Thymus (tissue), 11 donors: ENCODE measurements around the gene ETV6. TPM values are rescaled to one million over a fixed set of nuclear protein-coding genes. Genes with fewer than 3 reads are reported as not detected.

Source experiments
- DNase-seq, 9 donors: peaks; one replicate each; pipeline ENCODE4 v3.0.0-alpha.2; 2013; ENCODE audit warnings: low spot score in 9 of 9, low read depth in 6 of 9, missing footprints in 1 of 9
- H3K27ac ChIP-seq, 2 donors: one replicate each; pipeline ENCODE4 v1.5.1; 2013; ENCODE audit warnings: control low read depth in 1 of 2, low read depth in 1 of 2, low read length in 1 of 2, mild to moderate bottlenecking in 1 of 2, moderate library complexity in 1 of 2
- H3K27me3 ChIP-seq, 2 donors: one replicate each; pipeline ENCODE4 v1.5.1; 2013; ENCODE audit warnings: low read length in 1 of 2; ENCODE audit not compliant: control insufficient read depth in 2 of 2, insufficient read depth in 1 of 2
- H3K36me3 ChIP-seq, 2 donors: one replicate each; pipeline ENCODE4 v1.5.1; 2013; ENCODE audit warnings: low read length in 1 of 2, mild to moderate bottlenecking in 1 of 2, moderate library complexity in 1 of 2; ENCODE audit not compliant: control insufficient read depth in 2 of 2, insufficient read depth in 2 of 2
- H3K4me1 ChIP-seq, 2 donors: one replicate each; pipeline ENCODE4 v1.5.1; 2013; ENCODE audit warnings: low read length in 2 of 2; ENCODE audit not compliant: control insufficient read depth in 2 of 2, insufficient read depth in 2 of 2
- H3K4me3 ChIP-seq, 2 donors: one replicate each; pipeline ENCODE4 v1.5.1; 2013; ENCODE audit warnings: low read length in 2 of 2, control low read depth in 1 of 2, mild to moderate bottlenecking in 1 of 2
- H3K9me3 ChIP-seq, 2 donors: one replicate each; pipeline ENCODE4 v1.5.1; 2013; ENCODE audit warnings: low read length in 1 of 2, mild to moderate bottlenecking in 1 of 2; ENCODE audit not compliant: control insufficient read depth in 2 of 2, insufficient read depth in 1 of 2
- WGBS: extraction: QIAGEN DNeasy Blood & Tissue Kit; methylation state at CpG from one replicate; pipeline ENCODE4 v1.1.7; 2013; 5-methylcytosine and 5-hydroxymethylcytosine counted together
- polyA plus RNA-seq: library from polyadenylated mRNA; stranded (reverse); fragments of 200-250 nt; gene quantifications from one replicate; pipeline ENCODE4 v1.2.3, GENCODE V29; 2013
- total RNA-seq: library from RNA; stranded (reverse); fragments of 120-200 nt; gene quantifications from one replicate; pipeline ENCODE4 v1.2.4, GENCODE V29; 2013
- donor health status: healthy.

Gene ETV6
- total and polyA plus RNA-seq, 2 donors: 15.0 to 18.3 TPM

GRCh38 chr12:11917501-11917900, 268.0 kb downstream of the ETV6 start:
- 96% methylated on average over 4 of the region's 4 CpGs for WGBS
- DNase-seq: no peak
- H3K4me3 ChIP-seq: no peak overlapping the region
- no peaks in the 10 kb centered on the region for H3K36me3 ChIP-seq
- peaks cover 0 to 1% of the 10 kb centered on the region in 2 donors for H3K4me1 ChIP-seq
- no peaks in the 10 kb centered on the region for H3K9me3 ChIP-seq
- no peaks in the 10 kb centered on the region for H3K27me3 ChIP-seq
- no peak overlapping the region for H3K27ac ChIP-seq

- Histone ChIP-seq H3K27ac (no peak overlapping the region), H3K4me3 (no peak overlapping the region), H3K27me3 (no peaks in the 10 kb centered on the region), H3K9me3 (no peaks in the 10 kb centered on the region), H3K36me3 (no peaks in the 10 kb centered on the region), H3K4me1 (peaks cover 0 to 4% of the 10 kb centered on the region in 2 donors)
- 95% methylated on average over 4 of the region's 4 CpGs for WGBS
- no peak for DNase-seq
Measured at GRCh38 chr12:11920231-11920630, 270.8 kb downstream of the ETV6 start.

GRCh38 chr12:11922361-11922760, 272.9 kb downstream of the ETV6 start:
- Histone ChIP-seq H3K27ac (no peak overlapping the region), H3K27me3 (no peaks in the 10 kb centered on the region), H3K9me3 (no peaks in the 10 kb centered on the region), H3K4me1 (peaks cover 0 to 4% of the 10 kb centered on the region in 2 donors), H3K4me3 (no peak overlapping the region), H3K36me3 (no peaks in the 10 kb centered on the region)
- WGBS: 96% methylated on average over 1 of the region's 1 CpG
- no peak for DNase-seq

- H3K36me3 ChIP-seq: no peaks in the 10 kb centered on the region
- 97% methylated on average over 3 of the region's 3 CpGs for WGBS
- DNase-seq: no peak
- no peak overlapping the region for H3K27ac ChIP-seq
- no peaks in the 10 kb centered on the region for H3K27me3 ChIP-seq
- no peak overlapping the region for H3K4me3 ChIP-seq
- H3K9me3 ChIP-seq: no peaks in the 10 kb centered on the region
- peaks cover 0 to 4% of the 10 kb centered on the region in 2 donors for H3K4me1 ChIP-seq
Measured at GRCh38 chr12:11923067-11923466, 273.6 kb downstream of the ETV6 start.

- WGBS: 96% methylated on average over 15 of the region's 15 CpGs
- Histone ChIP-seq H3K27ac (no peak overlapping the region), H3K27me3 (no peaks in the 10 kb centered on the region), H3K4me1 (peaks cover 0 to 4% of the 10 kb centered on the region in 2 donors), H3K4me3 (no peak overlapping the region), H3K9me3 (no peaks in the 10 kb centered on the region), H3K36me3 (no peaks in the 10 kb centered on the region)
- DNase-seq: no peak
Measured at GRCh38 chr12:11927286-11927935, 277.9 kb downstream of the ETV6 start.

GRCh38 chr12:11929714-11930113, 280.2 kb downstream of the ETV6 start:
- 99% methylated on average over 3 of the region's 3 CpGs for WGBS
- no peaks in the 10 kb centered on the region for H3K36me3 ChIP-seq

GRCh38 chr12:11939223-11939622, 289.7 kb downstream of the ETV6 start:
- no peaks in the 10 kb centered on the region for H3K9me3 ChIP-seq
- 99% methylated on average over 4 of the region's 4 CpGs for WGBS
- H3K4me1 ChIP-seq: peaks cover 0 to 5% of the 10 kb centered on the region in 2 donors
- no peaks in the 10 kb centered on the region for H3K27me3 ChIP-seq
- no peak for DNase-seq
- H3K4me3 ChIP-seq: no peak overlapping the region
- H3K27ac ChIP-seq: no peak overlapping the region
- H3K36me3 ChIP-seq: no peaks in the 10 kb centered on the region

More at GRCh38 chr12:11929714-11930113, 280.2 kb downstream of the ETV6 start:
- no peak overlapping the region for H3K27ac ChIP-seq
- H3K4me1 ChIP-seq: no peaks in the 10 kb centered on the region
- no peaks in the 10 kb centered on the region for H3K9me3 ChIP-seq
- no peaks in the 10 kb centered on the region for H3K27me3 ChIP-seq
- DNase-seq: no peak
- no peak overlapping the region for H3K4me3 ChIP-seq

- Histone ChIP-seq H3K9me3 (no peaks in the 10 kb centered on the region), H3K4me3 (no peak overlapping the region), H3K36me3 (no peaks in the 10 kb centered on the region), H3K4me1 (peaks cover 0 to 20% of the 10 kb centered on the region in 2 donors), H3K27ac (no peak overlapping the region), H3K27me3 (no peaks in the 10 kb centered on the region)
- DNase-seq: no peak
- 97% methylated on average over 1 of the region's 1 CpG for WGBS
Measured at GRCh38 chr12:11941606-11942337, 292.3 kb downstream of the ETV6 start.

GRCh38 chr12:11943919-11944700, 294.6 kb downstream of the ETV6 start:
- Histone ChIP-seq H3K36me3 (no peaks in the 10 kb centered on the region), H3K4me1 (peaks cover 11 to 40% of the 10 kb centered on the region in 2 donors), H3K4me3 (no peak overlapping the region), H3K9me3 (no peaks in the 10 kb centered on the region), H3K27me3 (no peaks in the 10 kb centered on the region), H3K27ac (no peak overlapping the region)
- WGBS: 85% methylated on average over 12 of the region's 12 CpGs
- DNase-seq: no peak
